ENCODE data around the gene ATM. TPM values are rescaled to one million over a fixed set of nuclear protein-coding genes. Genes with fewer than 3 reads are reported as not detected.

Gene ATM
- total RNA-seq, 1 donor from 2014 or later: 51.2 TPM

DNA sequence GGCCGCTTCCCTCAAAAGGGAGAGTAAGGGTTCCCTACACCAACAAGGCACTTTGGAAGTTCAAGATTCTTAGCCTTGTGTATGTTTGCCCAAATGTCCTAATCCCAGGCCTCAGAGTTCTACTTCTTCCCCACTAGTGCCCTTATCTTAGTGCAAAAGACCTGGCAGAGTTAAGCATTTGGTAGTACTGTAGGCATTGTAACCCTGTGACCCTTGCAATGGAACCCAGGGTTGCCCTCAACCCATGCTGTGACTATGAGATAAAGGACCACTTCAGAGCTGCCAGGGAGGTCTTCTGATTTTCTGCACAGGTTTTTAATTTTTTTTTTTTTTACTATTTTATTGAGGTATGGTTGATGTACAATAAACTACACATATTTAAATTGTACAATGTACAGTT is 179.4 kb downstream of the ATM start:
- Histone ChIP-seq H3K27me3 (ENCODE audit: insufficient read depth, low read length) (no peaks in the 10 kb centered on the region), H3K79me2 (ENCODE audit: insufficient read depth, low read length) (no peaks in the 10 kb centered on the region), H3K36me3 (ENCODE audit: insufficient read depth, low read length) (no peaks in the 10 kb centered on the region), H4K20me1 (ENCODE audit: insufficient read depth, low read length) (no peaks in the 10 kb centered on the region), H3K9me3 (ENCODE audit: insufficient read depth, low read depth, low read length) (no peaks in the 10 kb centered on the region), H3K4me1 (ENCODE audit: insufficient read depth, low read length) (no peaks in the 10 kb centered on the region), H3K9ac (ENCODE audit: low read length) (no peak overlapping the region), H2AFZ (ENCODE audit: low read depth, low read length) (no peak overlapping the region), H3K4me2 (ENCODE audit: low read length) (no peak overlapping the region), H3K27ac (ENCODE audit: low read depth, low read length) (no peak overlapping the region), H3K4me3 (ENCODE audit: insufficient read depth, low read depth, low read length) (no peak overlapping the region)
- TF ChIP-seq CTCF (IDR thresholded peaks at IDR 0.05; ENCODE audit: insufficient read depth, low read depth, low read length): no peak
- TF ChIP-seq EZH2 (IDR thresholded peaks at IDR 0.05; ENCODE audit: insufficient read depth, low read length): no peak
- no peaks in the 10 kb centered on the region for H3K27me3 Mint-ChIP-seq (ENCODE audit: low read depth, unreplicated experiment)
- H3K36me3 Mint-ChIP-seq (ENCODE audit: low read depth, unreplicated experiment): no peaks in the 10 kb centered on the region
- no peak for DNase-seq (ENCODE audit: low read depth)
- H3K4me1 Mint-ChIP-seq (ENCODE audit: low read depth, unreplicated experiment): peaks cover 12% of the 10 kb centered on the region
- FAIRE-seq: no peak
- H3K9me3 Mint-ChIP-seq (ENCODE audit: unreplicated experiment): no peaks in the 10 kb centered on the region
- no peak overlapping the region for H3K27ac Mint-ChIP-seq (ENCODE audit: unreplicated experiment)
- H3K4me3 Mint-ChIP-seq (ENCODE audit: unreplicated experiment): no peak overlapping the region

GRCh38 chr11:108403052-108403451 is 180.2 kb downstream of the ATM start:
- H3K27ac Mint-ChIP-seq (ENCODE audit: unreplicated experiment): no peak overlapping the region
- H3K9me3 ChIP-seq (ENCODE audit: insufficient read depth, low read depth, low read length): no peaks in the 10 kb centered on the region
- no peak overlapping the region for H3K27ac ChIP-seq (ENCODE audit: low read depth, low read length)
- no peak overlapping the region for H3K4me3 ChIP-seq (ENCODE audit: insufficient read depth, low read depth, low read length)
- FAIRE-seq (no peak), DNase-seq (ENCODE audit: low read depth) (no peak)
- no peaks in the 10 kb centered on the region for H3K79me2 ChIP-seq (ENCODE audit: insufficient read depth, low read length)
- no peaks in the 10 kb centered on the region for H3K4me1 ChIP-seq (ENCODE audit: insufficient read depth, low read length)
- peaks cover 12% of the 10 kb centered on the region for H3K4me1 Mint-ChIP-seq (ENCODE audit: low read depth, unreplicated experiment)
- H3K4me2 ChIP-seq (ENCODE audit: low read length): no peak overlapping the region
- H4K20me1 ChIP-seq (ENCODE audit: insufficient read depth, low read length): no peaks in the 10 kb centered on the region
- H3K4me3 Mint-ChIP-seq (ENCODE audit: unreplicated experiment): no peak overlapping the region
- H3K27me3 Mint-ChIP-seq (ENCODE audit: low read depth, unreplicated experiment): no peaks in the 10 kb centered on the region
- H3K9me3 Mint-ChIP-seq (ENCODE audit: unreplicated experiment): no peaks in the 10 kb centered on the region
- no peak overlapping the region for H3K9ac ChIP-seq (ENCODE audit: low read length)
- no peaks in the 10 kb centered on the region for H3K27me3 ChIP-seq (ENCODE audit: insufficient read depth, low read length)
- no peaks in the 10 kb centered on the region for H3K36me3 ChIP-seq (ENCODE audit: insufficient read depth, low read length)
- H3K36me3 Mint-ChIP-seq (ENCODE audit: low read depth, unreplicated experiment): no peaks in the 10 kb centered on the region
- TF ChIP-seq CTCF (IDR thresholded peaks at IDR 0.05; ENCODE audit: insufficient read depth, low read depth, low read length) (no peak), EZH2 (IDR thresholded peaks at IDR 0.05; ENCODE audit: insufficient read depth, low read length) (no peak)
- no peak overlapping the region for H2AFZ ChIP-seq (ENCODE audit: low read depth, low read length)

GRCh38 chr11:108405706-108406105 is 182.8 kb downstream of the ATM start:
- H3K4me3 Mint-ChIP-seq (ENCODE audit: unreplicated experiment): no peak overlapping the region
- H3K9me3 Mint-ChIP-seq (ENCODE audit: unreplicated experiment): no peaks in the 10 kb centered on the region
- H3K36me3 Mint-ChIP-seq (ENCODE audit: low read depth, unreplicated experiment): no peaks in the 10 kb centered on the region
- no peaks in the 10 kb centered on the region for H3K27me3 Mint-ChIP-seq (ENCODE audit: low read depth, unreplicated experiment)
- H3K4me2 ChIP-seq (ENCODE audit: low read length): no peak overlapping the region
- H2AFZ ChIP-seq (ENCODE audit: low read depth, low read length): no peak overlapping the region
- no peak for FAIRE-seq
- TF ChIP-seq EZH2 (IDR thresholded peaks at IDR 0.05; ENCODE audit: insufficient read depth, low read length) (no peak), CTCF (IDR thresholded peaks at IDR 0.05; ENCODE audit: insufficient read depth, low read depth, low read length) (no peak)
- DNase-seq (ENCODE audit: low read depth): no peak
- H4K20me1 ChIP-seq (ENCODE audit: insufficient read depth, low read length): no peaks in the 10 kb centered on the region
- no peaks in the 10 kb centered on the region for H3K79me2 ChIP-seq (ENCODE audit: insufficient read depth, low read length)
- H3K4me3 ChIP-seq (ENCODE audit: insufficient read depth, low read depth, low read length): no peak overlapping the region
- no peaks in the 10 kb centered on the region for H3K9me3 ChIP-seq (ENCODE audit: insufficient read depth, low read depth, low read length)
- H3K9ac ChIP-seq (ENCODE audit: low read length): no peak overlapping the region
- no peaks in the 10 kb centered on the region for H3K4me1 ChIP-seq (ENCODE audit: insufficient read depth, low read length)
- no peak overlapping the region for H3K27ac ChIP-seq (ENCODE audit: low read depth, low read length)
- no peaks in the 10 kb centered on the region for H3K36me3 ChIP-seq (ENCODE audit: insufficient read depth, low read length)
- H3K27me3 ChIP-seq (ENCODE audit: insufficient read depth, low read length): no peaks in the 10 kb centered on the region
- H3K4me1 Mint-ChIP-seq (ENCODE audit: low read depth, unreplicated experiment): peaks cover 12% of the 10 kb centered on the region
- no peak overlapping the region for H3K27ac Mint-ChIP-seq (ENCODE audit: unreplicated experiment)
